ENCODE results near the gene H6PD. TPM values are rescaled to one million over a fixed set of nuclear protein-coding genes. Genes with fewer than 3 reads are reported as not detected.

The H6PD gene
- total RNA-seq, 1 experiment from 2014 or later, result 8.4 TPM

DNA sequence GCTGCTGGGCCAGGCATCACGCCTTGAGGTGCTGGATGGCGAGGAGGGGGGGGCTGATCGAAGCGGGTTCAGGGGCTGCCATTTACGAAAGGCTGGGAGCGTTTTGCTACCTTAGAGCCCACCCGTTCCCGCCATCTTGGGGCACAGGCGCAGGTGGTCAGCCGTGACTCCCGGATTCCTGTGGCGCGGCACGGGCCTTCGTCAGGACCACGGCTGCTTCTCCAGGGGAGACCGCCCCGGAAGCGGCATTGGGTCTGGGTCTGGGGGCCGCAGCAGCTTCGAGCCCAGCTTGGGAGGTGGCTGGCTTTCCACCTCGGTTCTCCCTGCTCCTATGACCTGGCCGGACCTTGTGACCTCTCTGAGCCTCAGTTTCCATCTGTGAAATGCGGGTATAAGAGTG, 81.9 kb downstream of the H6PD start:
- no peak for DNase-seq (ENCODE audit: low read depth)

DNA sequence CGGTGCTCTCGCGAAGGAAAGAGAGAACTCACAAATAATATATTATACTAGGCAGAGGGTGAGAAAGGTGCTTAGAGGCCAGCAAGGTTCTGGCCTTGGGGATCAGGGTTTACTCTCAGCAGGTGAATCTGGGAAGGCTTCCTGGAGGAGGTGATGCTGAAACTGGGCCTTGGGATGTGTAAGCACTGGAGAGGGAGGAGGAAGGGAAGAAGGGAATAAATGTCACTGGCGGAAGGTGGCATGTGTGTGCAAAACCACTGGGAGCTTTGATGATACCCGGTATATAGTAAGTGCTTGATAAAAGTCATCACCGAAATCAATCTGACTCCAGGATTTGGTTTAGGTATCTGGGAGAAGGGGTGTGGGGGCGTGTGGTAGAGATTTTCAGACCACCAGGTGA, 82.5 kb downstream of the H6PD start:
- no peak for DNase-seq (ENCODE audit: low read depth)

DNA sequence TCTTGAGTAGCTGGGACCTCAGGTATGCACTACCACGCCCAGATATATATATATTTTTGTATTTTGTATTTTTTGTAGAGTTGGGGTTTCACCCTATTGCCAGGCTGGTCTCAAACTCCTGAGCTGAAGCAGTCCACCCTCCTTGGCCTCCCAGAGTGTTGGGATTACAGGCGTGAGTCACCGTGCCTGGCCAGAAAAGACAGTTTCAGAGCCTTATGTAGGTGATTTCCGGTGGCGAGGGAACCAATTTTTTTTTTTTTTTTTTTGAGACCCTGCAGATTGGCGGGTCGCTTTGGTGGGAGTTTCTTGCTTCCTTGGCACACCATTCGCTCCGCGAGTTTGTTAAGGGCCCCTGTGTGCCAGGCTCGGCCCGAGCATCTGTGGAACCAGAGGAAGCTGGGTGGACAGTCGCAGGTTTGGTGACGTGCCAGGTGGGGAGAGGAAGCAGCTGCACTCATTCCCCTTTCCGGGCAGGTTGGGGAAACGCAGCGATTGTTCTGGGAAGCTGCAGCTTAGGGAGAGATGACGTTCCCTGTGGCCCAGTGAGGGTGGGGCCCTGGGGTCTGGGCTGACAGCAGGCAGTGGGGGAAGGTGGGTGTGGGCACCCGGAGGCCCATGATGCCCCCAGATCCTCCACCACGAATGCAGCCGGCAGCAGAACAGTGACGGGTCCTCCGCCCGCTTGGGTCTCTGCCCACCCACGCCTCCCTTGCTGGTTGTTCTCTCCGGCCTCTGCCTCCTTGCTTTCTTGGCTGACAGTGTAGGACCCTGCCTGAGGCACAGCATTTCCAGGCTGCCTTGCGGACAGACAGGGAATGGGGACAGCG, 83.2 kb downstream of the H6PD start:
- peak; percentile 48 for DNase-seq (ENCODE audit: low read depth)

DNA sequence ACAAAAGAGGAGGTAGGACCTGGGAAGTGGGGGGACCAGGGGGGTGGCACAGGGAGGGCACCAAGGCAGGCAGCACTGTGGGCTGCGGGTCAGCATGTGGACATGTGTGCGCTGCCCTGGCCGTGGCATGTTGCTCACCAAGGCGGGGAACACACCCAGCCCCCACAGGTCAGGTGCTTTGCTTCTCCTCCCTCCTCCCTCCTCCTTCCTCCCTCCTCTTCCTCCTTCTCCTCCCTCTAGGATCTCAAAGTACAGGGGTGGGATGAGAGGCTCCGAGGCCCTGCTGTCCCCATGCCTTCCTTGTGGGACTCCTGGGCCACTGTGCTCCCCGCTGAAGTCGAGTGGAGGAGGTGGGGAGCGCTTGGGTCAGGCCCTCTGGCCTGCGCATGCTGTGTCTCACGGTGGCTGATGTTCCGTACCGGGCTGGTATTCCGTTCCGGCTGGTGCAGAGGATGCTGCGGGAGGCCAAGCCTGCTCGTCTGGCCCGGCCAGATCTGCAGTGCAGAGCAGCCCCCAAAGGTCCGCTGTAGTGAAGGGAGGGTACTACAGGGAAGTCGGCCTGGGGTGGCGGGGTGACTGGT, 84.7 kb downstream of the H6PD start:
- DNase-seq (ENCODE audit: low read depth), result no peak

DNA sequence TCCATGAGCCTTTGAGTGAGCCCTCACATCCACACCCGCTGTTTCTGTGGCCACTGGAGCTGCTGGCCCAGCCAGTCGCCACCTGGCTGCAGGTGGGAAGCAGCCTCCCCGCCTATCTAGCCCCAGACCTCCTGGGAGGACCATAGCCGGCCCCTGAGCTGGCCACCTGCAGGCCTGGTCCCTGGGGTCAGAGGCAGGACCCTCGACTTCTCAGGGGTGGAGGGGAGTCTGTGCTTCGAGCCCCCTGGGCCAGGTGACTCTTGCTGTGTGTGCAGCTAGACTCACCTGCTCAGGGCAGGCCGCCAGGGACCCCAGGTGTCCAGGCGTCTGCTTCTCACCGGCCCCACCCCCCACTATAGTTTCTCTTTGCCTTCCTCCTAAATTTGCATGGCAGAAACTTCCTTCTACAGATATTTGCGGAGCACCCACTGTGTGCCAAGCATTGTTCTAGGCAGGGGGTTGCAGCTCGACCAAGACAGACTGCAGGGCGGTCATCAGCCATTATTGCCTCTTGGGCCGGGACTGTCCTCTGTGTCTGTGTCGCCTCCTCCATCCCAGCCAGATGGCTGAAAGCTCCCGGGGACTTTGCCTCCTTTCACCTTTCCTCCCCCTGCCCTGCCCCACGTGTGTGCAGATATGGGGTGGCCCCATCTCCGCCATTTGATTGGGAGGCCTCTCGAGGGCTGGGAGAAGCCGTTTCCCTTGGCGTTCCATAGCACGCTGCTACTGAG, 85.4 kb downstream of the H6PD start:
- DNase-seq (ENCODE audit: low read depth), result no peak

Other genes starting within 250 kb of the H6PD start
- not detected in 2 replicates for gene SLC2A7, start 208.4 kb upstream of the H6PD start, total RNA-seq (2014; rRNA removed; shearing (Covaris generic))
- 4.3 and 6.9 TPM in 2 replicates for gene SLC2A5, start 165.1 kb upstream of the H6PD start, total RNA-seq (2014; rRNA removed; shearing (Covaris generic))
- 4.7 and 6.2 TPM in 2 replicates for gene GPR157, start 105.7 kb upstream of the H6PD start, total RNA-seq (2014; rRNA removed; shearing (Covaris generic))
- gene SPSB1, start 58.1 kb downstream of the H6PD start, total RNA-seq (2014; rRNA removed; shearing (Covaris generic)), result 7.6 and 10.3 TPM in 2 replicates